Astrocyte (in vitro differentiated cells and primary cell): ENCODE data around the gene BCS1L.

Experiments
- EZH2 ChIP-seq: IDR thresholded peaks from 2 replicates; pipeline ENCODE4 v1.6.1; 2012; ENCODE audit warnings: mild to moderate bottlenecking, low read length, inconsistent platforms; ENCODE audit not compliant: insufficient read depth
- TF ChIP-seq, protein P1 (sequence below): IDR thresholded peaks from 2 replicates; pipeline ENCODE4 v1.5.1; 2011; ENCODE audit warnings: low read depth, mild to moderate bottlenecking, inconsistent platforms, low read length, moderate library complexity; ENCODE audit not compliant: insufficient read depth

DNA sequence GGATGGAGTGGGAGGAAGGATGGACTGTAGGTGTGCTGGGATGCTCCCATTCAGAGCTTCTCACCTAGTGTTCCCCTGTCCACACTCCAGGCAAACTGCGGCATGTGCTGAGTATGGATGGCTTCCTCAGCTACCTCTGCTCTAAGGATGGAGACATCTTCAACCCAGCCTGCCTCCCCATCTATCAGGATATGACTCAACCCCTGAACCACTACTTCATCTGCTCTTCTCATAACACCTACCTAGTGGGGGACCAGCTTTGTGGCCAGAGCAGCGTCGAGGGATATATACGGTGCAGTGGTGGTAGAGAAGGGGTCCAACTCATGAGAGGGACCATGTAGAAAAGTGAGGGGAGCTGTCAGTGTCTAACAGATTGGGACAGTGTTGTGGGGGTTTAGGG is 31.5 kb upstream of the BCS1L start:
- TF ChIP-seq, protein P1, sequence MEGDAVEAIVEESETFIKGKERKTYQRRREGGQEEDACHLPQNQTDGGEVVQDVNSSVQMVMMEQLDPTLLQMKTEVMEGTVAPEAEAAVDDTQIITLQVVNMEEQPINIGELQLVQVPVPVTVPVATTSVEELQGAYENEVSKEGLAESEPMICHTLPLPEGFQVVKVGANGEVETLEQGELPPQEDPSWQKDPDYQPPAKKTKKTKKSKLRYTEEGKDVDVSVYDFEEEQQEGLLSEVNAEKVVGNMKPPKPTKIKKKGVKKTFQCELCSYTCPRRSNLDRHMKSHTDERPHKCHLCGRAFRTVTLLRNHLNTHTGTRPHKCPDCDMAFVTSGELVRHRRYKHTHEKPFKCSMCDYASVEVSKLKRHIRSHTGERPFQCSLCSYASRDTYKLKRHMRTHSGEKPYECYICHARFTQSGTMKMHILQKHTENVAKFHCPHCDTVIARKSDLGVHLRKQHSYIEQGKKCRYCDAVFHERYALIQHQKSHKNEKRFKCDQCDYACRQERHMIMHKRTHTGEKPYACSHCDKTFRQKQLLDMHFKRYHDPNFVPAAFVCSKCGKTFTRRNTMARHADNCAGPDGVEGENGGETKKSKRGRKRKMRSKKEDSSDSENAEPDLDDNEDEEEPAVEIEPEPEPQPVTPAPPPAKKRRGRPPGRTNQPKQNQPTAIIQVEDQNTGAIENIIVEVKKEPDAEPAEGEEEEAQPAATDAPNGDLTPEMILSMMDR: no peak
- TF ChIP-seq EZH2: no peak
